ENCODE results near the gene PRKCD. TPM values are rescaled to one million over a fixed set of nuclear protein-coding genes. Genes with fewer than 3 reads are reported as not detected.

Gene PRKCD
- total RNA-seq, 1 donor from 2014 or later, result 17.1 TPM

- no peaks in the 10 kb centered on the region for H3K36me3 Mint-ChIP-seq (ENCODE audit: low read depth)
- TF ChIP-seq CTCF (IDR thresholded peaks at IDR 0.05), result no peak
- DNase-seq (ENCODE audit: low spot score), result peak; percentile 2
- H3K4me3 Mint-ChIP-seq (ENCODE audit: unreplicated experiment), result peak overlapping the region; percentile 81
- H3K27me3 Mint-ChIP-seq (ENCODE audit: low read depth), result no peaks in the 10 kb centered on the region
- no peaks in the 10 kb centered on the region for H3K9me3 Mint-ChIP-seq (ENCODE audit: low read depth)
- peaks cover 16% of the 10 kb centered on the region for H3K4me1 Mint-ChIP-seq (ENCODE audit: low read depth)
- peak overlapping the region; percentile 97 for H3K27ac Mint-ChIP-seq (ENCODE audit: unreplicated experiment)
Measured at GRCh38 chr3:53131096-53131495, 29.9 kb upstream of the PRKCD start.

GRCh38 chr3:53132347-53132746 lies 28.7 kb upstream of the PRKCD start:
- no peaks in the 10 kb centered on the region for H3K9me3 Mint-ChIP-seq (ENCODE audit: low read depth)
- no peak for TF ChIP-seq CTCF (IDR thresholded peaks at IDR 0.05)
- no peak overlapping the region for H3K4me3 Mint-ChIP-seq (ENCODE audit: unreplicated experiment)
- H3K4me1 Mint-ChIP-seq (ENCODE audit: low read depth), result peaks cover 16% of the 10 kb centered on the region
- no peak overlapping the region for H3K27ac Mint-ChIP-seq (ENCODE audit: unreplicated experiment)
- H3K36me3 Mint-ChIP-seq (ENCODE audit: low read depth), result no peaks in the 10 kb centered on the region
- peak; percentile 42 for DNase-seq (ENCODE audit: low spot score)
- no peaks in the 10 kb centered on the region for H3K27me3 Mint-ChIP-seq (ENCODE audit: low read depth)

- H3K9me3 Mint-ChIP-seq (ENCODE audit: low read depth), result no peaks in the 10 kb centered on the region
- no peak overlapping the region for H3K4me3 Mint-ChIP-seq (ENCODE audit: unreplicated experiment)
- peaks cover 13% of the 10 kb centered on the region for H3K4me1 Mint-ChIP-seq (ENCODE audit: low read depth)
- H3K27me3 Mint-ChIP-seq (ENCODE audit: low read depth), result no peaks in the 10 kb centered on the region
- DNase-seq (ENCODE audit: low spot score), result no peak
- peak; percentile 86 for TF ChIP-seq CTCF (IDR thresholded peaks at IDR 0.05)
- no peaks in the 10 kb centered on the region for H3K36me3 Mint-ChIP-seq (ENCODE audit: low read depth)
- no peak overlapping the region for H3K27ac Mint-ChIP-seq (ENCODE audit: unreplicated experiment)
Measured at GRCh38 chr3:53134631-53135232, 26.3 kb upstream of the PRKCD start.

GRCh38 chr3:53137221-53137620 lies 23.8 kb upstream of the PRKCD start:
- Mint-ChIP-seq H3K4me1 (ENCODE audit: low read depth) (peaks cover 17% of the 10 kb centered on the region), H3K36me3 (ENCODE audit: low read depth) (no peaks in the 10 kb centered on the region), H3K27ac (ENCODE audit: unreplicated experiment) (no peak overlapping the region), H3K4me3 (ENCODE audit: unreplicated experiment) (no peak overlapping the region), H3K27me3 (ENCODE audit: low read depth) (no peaks in the 10 kb centered on the region), H3K9me3 (ENCODE audit: low read depth) (no peaks in the 10 kb centered on the region)
- no peak for DNase-seq (ENCODE audit: low spot score)
- TF ChIP-seq CTCF (IDR thresholded peaks at IDR 0.05), result no peak

GRCh38 chr3:53137835-53138446 lies 23.1 kb upstream of the PRKCD start:
- no peaks in the 10 kb centered on the region for H3K9me3 Mint-ChIP-seq (ENCODE audit: low read depth)
- DNase-seq (ENCODE audit: low spot score), result no peak
- H3K27ac Mint-ChIP-seq (ENCODE audit: unreplicated experiment), result no peak overlapping the region
- H3K36me3 Mint-ChIP-seq (ENCODE audit: low read depth), result no peaks in the 10 kb centered on the region
- no peak for TF ChIP-seq CTCF (IDR thresholded peaks at IDR 0.05)
- H3K27me3 Mint-ChIP-seq (ENCODE audit: low read depth), result no peaks in the 10 kb centered on the region
- no peak overlapping the region for H3K4me3 Mint-ChIP-seq (ENCODE audit: unreplicated experiment)
- H3K4me1 Mint-ChIP-seq (ENCODE audit: low read depth), result peaks cover 17% of the 10 kb centered on the region

Measured in chondrocyte (in vitro differentiated cells).